ENCODE data around the gene TMEM106C.

The TMEM106C gene

GRCh38 chr12:47980779-47981495, 17.5 kb downstream of the TMEM106C start:
- Histone ChIP-seq H3K4me3 (ENCODE audit: low read depth, low read length) (no peak overlapping the region), H3K9me3 (ENCODE audit: severe bottlenecking) (no peaks in the 10 kb centered on the region), H3K36me3 (no peaks in the 10 kb centered on the region), H3K27ac (no peak overlapping the region), H3K27me3 (ENCODE audit: insufficient read depth, low read depth, severe bottlenecking) (no peaks in the 10 kb centered on the region)
- no peak for DNase-seq
- TF ChIP-seq, protein P1, sequence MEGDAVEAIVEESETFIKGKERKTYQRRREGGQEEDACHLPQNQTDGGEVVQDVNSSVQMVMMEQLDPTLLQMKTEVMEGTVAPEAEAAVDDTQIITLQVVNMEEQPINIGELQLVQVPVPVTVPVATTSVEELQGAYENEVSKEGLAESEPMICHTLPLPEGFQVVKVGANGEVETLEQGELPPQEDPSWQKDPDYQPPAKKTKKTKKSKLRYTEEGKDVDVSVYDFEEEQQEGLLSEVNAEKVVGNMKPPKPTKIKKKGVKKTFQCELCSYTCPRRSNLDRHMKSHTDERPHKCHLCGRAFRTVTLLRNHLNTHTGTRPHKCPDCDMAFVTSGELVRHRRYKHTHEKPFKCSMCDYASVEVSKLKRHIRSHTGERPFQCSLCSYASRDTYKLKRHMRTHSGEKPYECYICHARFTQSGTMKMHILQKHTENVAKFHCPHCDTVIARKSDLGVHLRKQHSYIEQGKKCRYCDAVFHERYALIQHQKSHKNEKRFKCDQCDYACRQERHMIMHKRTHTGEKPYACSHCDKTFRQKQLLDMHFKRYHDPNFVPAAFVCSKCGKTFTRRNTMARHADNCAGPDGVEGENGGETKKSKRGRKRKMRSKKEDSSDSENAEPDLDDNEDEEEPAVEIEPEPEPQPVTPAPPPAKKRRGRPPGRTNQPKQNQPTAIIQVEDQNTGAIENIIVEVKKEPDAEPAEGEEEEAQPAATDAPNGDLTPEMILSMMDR (IDR thresholded peaks at IDR 0.05; ENCODE audit: low read depth, low read length): no peak

GRCh38 chr12:47981496-47982260, 18.3 kb downstream of the TMEM106C start:
- H3K27ac ChIP-seq: no peak overlapping the region
- no peaks in the 10 kb centered on the region for H3K27me3 ChIP-seq (ENCODE audit: insufficient read depth, low read depth, severe bottlenecking)
- TF ChIP-seq, protein P1 (IDR thresholded peaks at IDR 0.05; ENCODE audit: low read depth, low read length): no peak
- H3K36me3 ChIP-seq: no peaks in the 10 kb centered on the region
- H3K4me3 ChIP-seq (ENCODE audit: low read depth, low read length): no peak overlapping the region
- DNase-seq: no peak
- H3K9me3 ChIP-seq (ENCODE audit: severe bottlenecking): no peaks in the 10 kb centered on the region

GRCh38 chr12:47982311-47982710, 18.9 kb downstream of the TMEM106C start:
- Histone ChIP-seq H3K27me3 (ENCODE audit: insufficient read depth, low read depth, severe bottlenecking) (no peaks in the 10 kb centered on the region), H3K9me3 (ENCODE audit: severe bottlenecking) (no peaks in the 10 kb centered on the region), H3K27ac (no peak overlapping the region), H3K4me3 (ENCODE audit: low read depth, low read length) (no peak overlapping the region), H3K36me3 (no peaks in the 10 kb centered on the region)
- DNase-seq: no peak
- TF ChIP-seq, protein P1 (IDR thresholded peaks at IDR 0.05; ENCODE audit: low read depth, low read length): no peak

DNA sequence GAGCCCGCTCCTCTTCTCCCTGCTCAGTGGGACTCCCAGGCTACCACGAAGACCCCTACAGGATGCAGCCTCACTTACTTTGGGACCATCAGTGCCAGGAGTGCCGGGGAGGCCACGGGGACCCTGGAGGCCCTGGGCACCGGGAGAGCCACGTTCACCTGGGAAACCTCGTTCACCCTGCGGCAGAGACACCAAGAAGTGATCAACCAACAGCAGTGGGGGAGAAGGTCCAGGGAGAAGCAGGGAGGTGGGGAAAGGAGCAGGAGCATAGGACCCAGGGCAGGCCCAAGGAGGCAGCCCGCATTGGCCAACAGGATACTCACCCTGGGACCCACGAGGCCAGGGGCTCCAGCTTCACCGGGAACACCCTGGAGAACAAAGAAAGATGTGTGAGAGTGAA, 19.4 kb downstream of the TMEM106C start:
- no peak overlapping the region for H3K4me3 ChIP-seq (ENCODE audit: low read depth, low read length)
- no peak for DNase-seq
- H3K36me3 ChIP-seq: no peaks in the 10 kb centered on the region
- TF ChIP-seq, protein P1 (IDR thresholded peaks at IDR 0.05; ENCODE audit: low read depth, low read length): no peak
- no peaks in the 10 kb centered on the region for H3K27me3 ChIP-seq (ENCODE audit: insufficient read depth, low read depth, severe bottlenecking)
- no peak overlapping the region for H3K27ac ChIP-seq
- H3K9me3 ChIP-seq (ENCODE audit: severe bottlenecking): no peaks in the 10 kb centered on the region

GRCh38 chr12:47983541-47984115, 20.2 kb downstream of the TMEM106C start:
- TF ChIP-seq, protein P1 (IDR thresholded peaks at IDR 0.05; ENCODE audit: low read depth, low read length): no peak
- no peaks in the 10 kb centered on the region for H3K27me3 ChIP-seq (ENCODE audit: insufficient read depth, low read depth, severe bottlenecking)
- no peak overlapping the region for H3K4me3 ChIP-seq (ENCODE audit: low read depth, low read length)
- no peaks in the 10 kb centered on the region for H3K36me3 ChIP-seq
- H3K27ac ChIP-seq: no peak overlapping the region
- no peak for DNase-seq
- H3K9me3 ChIP-seq (ENCODE audit: severe bottlenecking): no peaks in the 10 kb centered on the region

Measured in WERI-Rb-1 (cell line).